ENCODE results near the gene PLEKHH2.

- TF ChIP-seq CTBP1 (IDR thresholded peaks at IDR 0.05; ENCODE audit: borderline replicate concordance) = no peak
- no peak for TF ChIP-seq FOXK2 (IDR thresholded peaks at IDR 0.05)
- no peak for TF ChIP-seq SUZ12 (IDR thresholded peaks at IDR 0.05)
- no peak for TF ChIP-seq SP1 (IDR thresholded peaks at IDR 0.05)
- no peak for TF ChIP-seq BHLHE40 (IDR thresholded peaks at IDR 0.05; ENCODE audit: borderline replicate concordance)
- TF ChIP-seq NFRKB (IDR thresholded peaks at IDR 0.05) = no peak
- no peak for TF ChIP-seq ZNF384 (IDR thresholded peaks at IDR 0.05)
- TF ChIP-seq ELF4 (IDR thresholded peaks at IDR 0.05) = no peak
- no peak for TF ChIP-seq FOXM1 (IDR thresholded peaks at IDR 0.05; ENCODE audit: borderline replicate concordance)
- no peak for TF ChIP-seq TARDBP (IDR thresholded peaks at IDR 0.05)
- TF ChIP-seq HDGF (IDR thresholded peaks at IDR 0.05; ENCODE audit: borderline replicate concordance) = no peak
- no peak for TF ChIP-seq L3MBTL2 (conservative IDR thresholded peaks at IDR 0.05)
- no peak for TF ChIP-seq ARNT (IDR thresholded peaks at IDR 0.05)
- TF ChIP-seq FOXA1 (IDR thresholded peaks at IDR 0.05) = no peak
Measured at GRCh38 chr2:43715300-43716098, 78.4 kb downstream of the PLEKHH2 start.

Measured in HEK293T (cell line).